ENCODE data around the gene TIMM8A. TPM values are rescaled to one million over a fixed set of nuclear protein-coding genes. Genes with fewer than 3 reads are reported as not detected.

The TIMM8A gene
- 10 to 100 TPM; 15.4 to 27.8 TPM for total RNA-seq

- peak; percentile 99 for ATAC-seq (replicated peaks)
- H3K27ac Mint-ChIP-seq, result peak within 1 kb of the TSS; percentile 87
- H3K4me3 Mint-ChIP-seq, result peak within 1 kb of the TSS; percentile 87
- no peaks in the 10 kb centered on the region for H3K4me1 Mint-ChIP-seq
- no peaks in the 10 kb centered on the region for H3K27me3 Mint-ChIP-seq
- no peaks in the 10 kb centered on the region for H3K9me3 Mint-ChIP-seq
- H3K36me3 Mint-ChIP-seq (ENCODE audit: low read depth), result peaks cover 38% of the 10 kb centered on the region
Observed at GRCh38 chrX:101348452-101349192, at the start of gene TIMM8A. TSS of gene TIMM8A (minus strand) at chrX:101348742. CDS start at chrX:101348664, 78 bp downstream.

GRCh38 chrX:101397779-101398178 is 49.2 kb upstream of the TIMM8A start:
- Mint-ChIP-seq H3K4me1 (peaks cover 4% of the 10 kb centered on the region), H3K27me3 (no peaks in the 10 kb centered on the region), H3K27ac (no peak overlapping the region), H3K9me3 (no peaks in the 10 kb centered on the region), H3K4me3 (no peak overlapping the region), H3K36me3 (ENCODE audit: low read depth) (peaks cover 80% of the 10 kb centered on the region)
- no peak for ATAC-seq (replicated peaks)

- Mint-ChIP-seq H3K9me3 (no peaks in the 10 kb centered on the region), H3K4me3 (no peak overlapping the region), H3K27ac (peak overlapping the region; percentile 48), H3K36me3 (ENCODE audit: low read depth) (peaks cover 80% of the 10 kb centered on the region), H3K27me3 (no peaks in the 10 kb centered on the region), H3K4me1 (peaks cover 4% of the 10 kb centered on the region)
- ATAC-seq (replicated peaks), result no peak
Observed at GRCh38 chrX:101395789-101396188, 47.2 kb upstream of the TIMM8A start.

- H3K27ac Mint-ChIP-seq, result no peak overlapping the region
- peak overlapping the region; percentile 95 for H3K4me3 Mint-ChIP-seq
- no peak for ATAC-seq (replicated peaks)
- no peaks in the 10 kb centered on the region for H3K27me3 Mint-ChIP-seq
- peaks cover 69% of the 10 kb centered on the region for H3K36me3 Mint-ChIP-seq (ENCODE audit: low read depth)
- H3K9me3 Mint-ChIP-seq, result no peaks in the 10 kb centered on the region
- peaks cover 4% of the 10 kb centered on the region for H3K4me1 Mint-ChIP-seq
Observed at GRCh38 chrX:101394372-101394771, 45.8 kb upstream of the TIMM8A start.

GRCh38 chrX:101393530-101394305 is 45.2 kb upstream of the TIMM8A start:
- H3K4me1 Mint-ChIP-seq, result peaks cover 4% of the 10 kb centered on the region
- no peaks in the 10 kb centered on the region for H3K9me3 Mint-ChIP-seq
- no peak for ATAC-seq (replicated peaks)
- no peaks in the 10 kb centered on the region for H3K27me3 Mint-ChIP-seq
- peak overlapping the region; percentile 33 for H3K27ac Mint-ChIP-seq
- H3K4me3 Mint-ChIP-seq, result peak overlapping the region; percentile 95
- peaks cover 65% of the 10 kb centered on the region for H3K36me3 Mint-ChIP-seq (ENCODE audit: low read depth)

- no peaks in the 10 kb centered on the region for H3K9me3 Mint-ChIP-seq
- ATAC-seq (replicated peaks), result no peak
- H3K4me3 Mint-ChIP-seq, result peak overlapping the region; percentile 95
- H3K27me3 Mint-ChIP-seq, result no peaks in the 10 kb centered on the region
- peak overlapping the region; percentile 94 for H3K27ac Mint-ChIP-seq
- peaks cover 4% of the 10 kb centered on the region for H3K4me1 Mint-ChIP-seq
- H3K36me3 Mint-ChIP-seq (ENCODE audit: low read depth), result peaks cover 62% of the 10 kb centered on the region
Observed at GRCh38 chrX:101391831-101392230, 43.3 kb upstream of the TIMM8A start.

GRCh38 chrX:101390664-101391525 is 42.4 kb upstream of the TIMM8A start, which contains the start of gene RPL36A:
TSS of gene RPL36A (plus strand) at chrX:101391011. CDS start at chrX:101391044, 33 bp downstream.
- Mint-ChIP-seq H3K4me1 (peaks cover 4% of the 10 kb centered on the region), H3K9me3 (no peaks in the 10 kb centered on the region), H3K27ac (peak within 1 kb of the TSS; percentile 94), H3K36me3 (ENCODE audit: low read depth) (peaks cover 52% of the 10 kb centered on the region), H3K27me3 (no peaks in the 10 kb centered on the region), H3K4me3 (peak within 1 kb of the TSS; percentile 95)
- ATAC-seq (replicated peaks), result peak; percentile 97

- no peak for ATAC-seq (replicated peaks)
- Mint-ChIP-seq H3K9me3 (no peaks in the 10 kb centered on the region), H3K4me1 (peaks cover 2% of the 10 kb centered on the region), H3K27me3 (no peaks in the 10 kb centered on the region), H3K36me3 (ENCODE audit: low read depth) (peaks cover 29% of the 10 kb centered on the region), H3K27ac (no peak overlapping the region), H3K4me3 (no peak overlapping the region)
Observed at GRCh38 chrX:101388604-101389003, 40.1 kb upstream of the TIMM8A start.

GRCh38 chrX:101386542-101386885 is 38.0 kb upstream of the TIMM8A start:
- Mint-ChIP-seq H3K27ac (no peak overlapping the region), H3K36me3 (ENCODE audit: low read depth) (peaks cover 8% of the 10 kb centered on the region), H3K9me3 (no peaks in the 10 kb centered on the region), H3K4me3 (no peak overlapping the region), H3K27me3 (no peaks in the 10 kb centered on the region), H3K4me1 (no peaks in the 10 kb centered on the region)
- no peak for ATAC-seq (replicated peaks)

GRCh38 chrX:101385795-101386541 is 37.4 kb upstream of the TIMM8A start, which contains the start of gene BTK:
TSS of gene BTK (minus strand) at chrX:101386191. CDS start at chrX:101375284, 10,907 bp downstream.
- no peaks in the 10 kb centered on the region for H3K4me1 Mint-ChIP-seq
- H3K36me3 Mint-ChIP-seq (ENCODE audit: low read depth), result peaks cover 3% of the 10 kb centered on the region
- no peaks in the 10 kb centered on the region for H3K27me3 Mint-ChIP-seq
- H3K4me3 Mint-ChIP-seq, result no peak within 1 kb of the TSS
- H3K27ac Mint-ChIP-seq, result no peak within 1 kb of the TSS
- H3K9me3 Mint-ChIP-seq, result no peaks in the 10 kb centered on the region
- ATAC-seq (replicated peaks), result no peak

GRCh38 chrX:101385026-101385684 is 36.6 kb upstream of the TIMM8A start:
- Mint-ChIP-seq H3K4me1 (no peaks in the 10 kb centered on the region), H3K36me3 (ENCODE audit: low read depth) (no peaks in the 10 kb centered on the region), H3K27ac (no peak overlapping the region), H3K27me3 (no peaks in the 10 kb centered on the region), H3K4me3 (no peak overlapping the region), H3K9me3 (no peaks in the 10 kb centered on the region)
- no peak for ATAC-seq (replicated peaks)

- Mint-ChIP-seq H3K9me3 (no peaks in the 10 kb centered on the region), H3K27me3 (no peaks in the 10 kb centered on the region), H3K36me3 (ENCODE audit: low read depth) (no peaks in the 10 kb centered on the region), H3K4me3 (no peak overlapping the region), H3K27ac (no peak overlapping the region), H3K4me1 (no peaks in the 10 kb centered on the region)
- ATAC-seq (replicated peaks), result no peak
Observed at GRCh38 chrX:101383679-101384205, 35.2 kb upstream of the TIMM8A start.

- no peak for ATAC-seq (replicated peaks)
- Mint-ChIP-seq H3K27me3 (no peaks in the 10 kb centered on the region), H3K27ac (no peak overlapping the region), H3K36me3 (ENCODE audit: low read depth) (no peaks in the 10 kb centered on the region), H3K4me1 (no peaks in the 10 kb centered on the region), H3K4me3 (no peak overlapping the region), H3K9me3 (no peaks in the 10 kb centered on the region)
Observed at GRCh38 chrX:101377547-101377946, 29.0 kb upstream of the TIMM8A start.

Measured in activated T-helper 17 cell treated with anti-CD3 and anti-CD28 coated beads, Interleukin-2, amount 50 U/mL, for 72 hours (primary cell).